ENCODE results near the gene NYAP1. TPM values are rescaled to one million over a fixed set of nuclear protein-coding genes. Genes with fewer than 3 reads are reported as not detected.
"Not testable (repeated sequence)": the region's sequence is repeated elsewhere in the genome, so short reads cannot be mapped to it uniquely, and the experiment has no call there.

Gene NYAP1
- total and polyA plus RNA-seq, 2 donors: 0.24 to 0.66 TPM

DNA sequence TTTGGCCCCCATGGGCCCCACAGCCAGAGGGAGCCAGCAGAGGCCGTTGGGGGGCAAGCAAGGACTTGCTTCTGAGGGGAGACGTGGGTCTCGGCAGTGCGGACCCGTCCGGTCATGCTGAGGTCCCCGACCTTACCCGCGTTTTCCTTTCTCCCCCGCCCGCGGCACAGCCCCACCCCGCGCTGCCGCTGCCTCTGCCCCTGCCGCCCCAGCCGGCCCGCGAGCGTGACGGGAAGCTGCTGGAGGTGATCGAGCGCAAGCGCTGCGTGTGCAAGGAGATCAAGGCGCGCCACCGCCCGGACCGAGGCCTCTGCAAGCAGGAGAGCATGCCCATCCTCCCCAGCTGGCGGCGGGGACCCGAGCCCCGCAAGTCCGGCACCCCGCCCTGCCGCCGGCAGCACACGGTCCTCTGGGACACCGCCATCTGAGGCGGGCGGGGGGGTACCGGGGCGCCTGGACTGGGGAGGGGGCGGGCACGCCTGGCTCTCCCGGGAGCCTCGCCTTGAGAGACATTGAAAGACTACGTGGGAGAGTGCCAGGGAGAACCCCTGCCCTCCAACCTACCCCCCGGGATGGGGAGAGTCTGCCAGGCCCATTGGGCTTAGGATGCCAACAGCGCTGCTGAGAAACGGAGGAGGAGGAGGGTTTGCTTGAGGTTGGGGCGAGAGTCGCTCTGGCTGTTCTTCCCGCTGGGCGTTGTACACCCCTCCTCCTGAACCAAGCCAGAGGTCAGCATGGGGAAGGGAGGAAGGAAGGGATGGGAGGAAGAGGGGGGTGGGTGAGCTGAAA, 9.9 kb downstream of the NYAP1 start:
- Histone ChIP-seq H3K36me3 (ENCODE audit: control insufficient read depth in 2 of 2, insufficient read depth in 2 of 2, low read length in 1 of 2) (no peaks in the 10 kb centered on the region), H3K4me3 (ENCODE audit: low read length in 2 of 2) (peak overlapping the region in 1 of 2 donors; percentile 36), H3K27me3 (ENCODE audit: control insufficient read depth in 2 of 2, insufficient read depth in 1 of 2, low read length in 1 of 2) (peaks cover 27 to 70% of the 10 kb centered on the region in 2 donors), H3K27ac (ENCODE audit: low read depth in 1 of 2, low read length in 1 of 2) (no peak overlapping the region), H3K9me3 (ENCODE audit: control insufficient read depth in 2 of 2, insufficient read depth in 1 of 2, low read length in 1 of 2) (no peaks in the 10 kb centered on the region), H3K4me1 (ENCODE audit: control insufficient read depth in 2 of 2, insufficient read depth in 2 of 2, low read length in 2 of 2) (peaks cover 10 to 27% of the 10 kb centered on the region in 2 donors)
- peak in 1 of 9 donors; percentile 55 for DNase-seq (ENCODE audit: low read depth in 6 of 9, low spot score in 9 of 9)
- WGBS: 4% methylated on average over 56 of the region's 56 CpGs

DNA sequence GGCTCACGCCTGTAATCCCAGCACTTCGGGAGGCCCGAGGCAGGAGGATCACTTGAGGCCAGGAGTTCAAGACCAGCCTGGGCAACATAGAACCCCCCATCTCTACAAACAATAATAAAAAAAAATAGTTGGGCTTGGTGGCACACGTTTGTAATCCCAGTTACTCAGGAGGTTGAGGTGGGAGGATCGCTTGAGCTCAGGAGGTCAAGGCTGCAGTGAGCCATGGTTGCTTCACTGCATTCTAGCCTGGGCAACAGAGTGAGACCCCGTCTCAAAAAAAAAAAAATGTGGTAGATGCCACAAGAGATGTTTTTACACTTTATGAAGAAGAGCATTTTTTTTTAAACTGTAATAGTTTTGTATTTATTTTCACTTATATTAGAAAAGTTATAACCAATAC, 12.8 kb downstream of the NYAP1 start:
- Histone ChIP-seq H3K27ac (ENCODE audit: low read depth in 1 of 2, low read length in 1 of 2) (no peak overlapping the region), H3K4me3 (ENCODE audit: low read length in 2 of 2) (no peak overlapping the region), H3K9me3 (ENCODE audit: control insufficient read depth in 2 of 2, insufficient read depth in 1 of 2, low read length in 1 of 2) (no peaks in the 10 kb centered on the region), H3K27me3 (ENCODE audit: control insufficient read depth in 2 of 2, insufficient read depth in 1 of 2, low read length in 1 of 2) (peaks cover 24 to 60% of the 10 kb centered on the region in 2 donors), H3K36me3 (ENCODE audit: control insufficient read depth in 2 of 2, insufficient read depth in 2 of 2, low read length in 1 of 2) (no peaks in the 10 kb centered on the region), H3K4me1 (ENCODE audit: control insufficient read depth in 2 of 2, insufficient read depth in 2 of 2, low read length in 2 of 2) (peaks cover 6 to 10% of the 10 kb centered on the region in 2 donors)
- WGBS: 97% methylated on average over 6 of the region's 6 CpGs
- DNase-seq (ENCODE audit: low read depth in 6 of 9, low spot score in 9 of 9): no peak

DNA sequence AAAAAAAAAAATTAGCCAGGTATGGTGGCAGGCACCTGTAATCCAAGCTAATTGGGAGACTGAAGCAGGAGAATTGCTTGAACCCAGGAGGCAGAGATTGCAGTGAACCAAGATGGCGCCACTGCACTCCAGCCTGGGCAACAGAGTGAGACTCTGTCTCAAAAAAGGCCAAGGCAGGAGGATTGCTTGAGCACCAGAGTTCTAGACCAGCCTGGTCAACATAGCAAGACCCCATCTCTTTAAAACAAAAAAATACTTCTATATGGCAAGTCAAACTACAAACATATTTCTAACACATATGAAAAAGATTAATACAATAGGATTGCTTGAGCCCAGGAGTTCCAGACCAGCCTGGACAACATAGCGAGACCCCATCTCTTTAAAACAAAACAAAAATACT, 17.0 kb downstream of the NYAP1 start:
- not testable (repeated sequence) for H3K4me1 ChIP-seq (ENCODE audit: control insufficient read depth in 2 of 2, insufficient read depth in 2 of 2, low read length in 2 of 2); H3K27ac ChIP-seq (ENCODE audit: low read depth in 1 of 2, low read length in 1 of 2)
- WGBS: 97% methylated on average over 2 of the region's 2 CpGs

DNA sequence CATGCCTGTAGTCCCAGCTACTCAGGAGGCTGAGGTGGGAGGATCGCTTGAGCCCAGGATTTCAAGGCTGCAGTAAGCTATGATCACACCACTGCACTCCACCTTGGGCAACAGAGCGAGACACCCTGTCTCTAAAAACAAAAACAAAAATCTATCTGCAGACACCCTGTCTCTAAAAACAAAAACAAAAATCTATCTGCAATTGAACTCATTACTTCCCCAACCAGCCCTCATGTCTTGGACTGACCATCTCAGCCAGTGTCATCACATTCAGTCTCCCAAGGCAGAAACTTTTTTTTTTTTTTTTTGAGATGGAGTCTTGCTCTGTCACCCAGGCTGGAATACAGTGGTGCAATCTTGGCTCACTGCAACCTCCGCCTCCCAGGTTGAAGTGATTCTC, 20.3 kb downstream of the NYAP1 start:
- not testable (repeated sequence) for H3K36me3 ChIP-seq (ENCODE audit: control insufficient read depth in 2 of 2, insufficient read depth in 2 of 2, low read length in 1 of 2); DNase-seq (ENCODE audit: low read depth in 6 of 9, low spot score in 9 of 9); H3K27me3 ChIP-seq (ENCODE audit: control insufficient read depth in 2 of 2, insufficient read depth in 1 of 2, low read length in 1 of 2); H3K9me3 ChIP-seq (ENCODE audit: control insufficient read depth in 2 of 2, insufficient read depth in 1 of 2, low read length in 1 of 2); H3K4me3 ChIP-seq (ENCODE audit: low read length in 2 of 2); H3K27ac ChIP-seq (ENCODE audit: low read depth in 1 of 2, low read length in 1 of 2); H3K4me1 ChIP-seq (ENCODE audit: control insufficient read depth in 2 of 2, insufficient read depth in 2 of 2, low read length in 2 of 2)
- 97% methylated on average over 3 of the region's 3 CpGs for WGBS

More for the DNA sequence above, 17.0 kb downstream of the NYAP1 start:
- not testable (repeated sequence) for H3K36me3 ChIP-seq (ENCODE audit: control insufficient read depth in 2 of 2, insufficient read depth in 2 of 2, low read length in 1 of 2); DNase-seq (ENCODE audit: low read depth in 6 of 9, low spot score in 9 of 9); H3K4me3 ChIP-seq (ENCODE audit: low read length in 2 of 2); H3K9me3 ChIP-seq (ENCODE audit: control insufficient read depth in 2 of 2, insufficient read depth in 1 of 2, low read length in 1 of 2)
- H3K27me3 ChIP-seq (ENCODE audit: control insufficient read depth in 2 of 2, insufficient read depth in 1 of 2, low read length in 1 of 2): peaks cover 0 to 23% of the 10 kb centered on the region in 2 donors

DNA sequence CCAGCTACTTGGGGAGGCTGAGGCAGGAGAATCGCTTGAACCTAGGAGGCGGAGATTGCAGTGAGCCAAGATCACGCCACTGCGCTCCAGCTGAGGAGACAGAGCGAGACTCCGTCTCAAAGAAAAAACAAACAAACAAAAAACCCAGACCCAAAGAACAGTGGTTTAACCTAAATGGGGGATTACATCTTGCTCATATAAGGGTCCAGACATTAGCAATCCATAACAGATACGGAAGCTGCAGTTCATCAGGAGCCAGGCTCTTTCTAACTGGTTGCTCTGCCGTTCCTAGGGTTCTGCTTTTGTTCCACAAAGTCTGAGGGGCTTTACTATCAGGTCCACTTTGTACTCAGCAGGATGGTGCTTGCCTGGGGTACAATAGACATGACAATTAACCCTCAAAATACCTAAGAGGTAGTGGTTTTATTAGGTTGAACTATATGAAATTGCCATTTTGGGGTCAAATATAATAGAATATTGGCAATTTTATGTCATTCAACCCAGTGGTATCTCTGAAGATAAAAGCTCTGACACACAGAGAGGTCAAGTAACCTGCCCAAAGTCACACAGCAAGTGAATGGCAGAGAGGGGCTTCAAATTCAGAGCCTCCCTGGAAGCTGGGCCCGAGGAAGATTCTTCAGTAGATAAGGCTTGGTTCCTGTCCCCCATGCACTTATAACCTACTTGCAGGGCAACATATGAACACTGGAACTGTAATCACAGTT, 21.3 kb downstream of the NYAP1 start:
- Histone ChIP-seq H3K27me3 (ENCODE audit: control insufficient read depth in 2 of 2, insufficient read depth in 1 of 2, low read length in 1 of 2) (peaks cover 0 to 12% of the 10 kb centered on the region in 2 donors), H3K9me3 (ENCODE audit: control insufficient read depth in 2 of 2, insufficient read depth in 1 of 2, low read length in 1 of 2) (no peaks in the 10 kb centered on the region), H3K4me3 (ENCODE audit: low read length in 2 of 2) (no peak overlapping the region), H3K36me3 (ENCODE audit: control insufficient read depth in 2 of 2, insufficient read depth in 2 of 2, low read length in 1 of 2) (no peaks in the 10 kb centered on the region), H3K4me1 (ENCODE audit: control insufficient read depth in 2 of 2, insufficient read depth in 2 of 2, low read length in 2 of 2) (no peaks in the 10 kb centered on the region), H3K27ac (ENCODE audit: low read depth in 1 of 2, low read length in 1 of 2) (no peak overlapping the region)
- no peak for DNase-seq (ENCODE audit: low read depth in 6 of 9, low spot score in 9 of 9)
- 96% methylated on average over 9 of the region's 9 CpGs for WGBS

DNA sequence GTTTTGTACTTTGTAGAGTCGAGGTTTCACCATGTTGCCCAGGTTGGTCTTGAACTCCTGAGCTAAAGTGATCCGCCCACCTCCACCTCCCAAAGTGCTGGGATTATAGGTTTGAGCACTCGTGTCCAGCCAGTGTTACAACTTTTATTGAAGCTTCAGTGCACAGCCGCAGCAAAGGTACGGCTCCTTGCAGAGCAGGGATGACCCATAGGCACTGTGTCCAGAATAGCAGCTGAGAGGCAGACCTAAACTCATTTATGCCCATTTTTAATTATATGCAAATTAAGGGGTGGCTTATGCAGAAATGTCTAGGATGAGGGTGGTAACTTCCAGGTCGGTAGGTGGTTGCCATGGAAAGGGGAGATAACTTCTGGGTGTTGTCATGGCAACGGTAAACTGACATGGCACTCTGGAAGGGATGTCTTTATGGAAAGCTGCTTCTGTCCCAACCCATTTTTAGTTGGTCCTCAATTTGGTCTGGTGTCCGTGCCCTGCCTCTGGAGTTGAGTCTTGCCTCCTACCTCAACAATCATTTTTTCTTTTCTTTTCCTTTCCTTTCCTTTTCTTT, 22.7 kb downstream of the NYAP1 start:
- H3K9me3 ChIP-seq (ENCODE audit: control insufficient read depth in 2 of 2, insufficient read depth in 1 of 2, low read length in 1 of 2): no peaks in the 10 kb centered on the region
- no peak for DNase-seq (ENCODE audit: low read depth in 6 of 9, low spot score in 9 of 9)
- H3K4me3 ChIP-seq (ENCODE audit: low read length in 2 of 2): no peak overlapping the region
- H3K4me1 ChIP-seq (ENCODE audit: control insufficient read depth in 2 of 2, insufficient read depth in 2 of 2, low read length in 2 of 2): no peaks in the 10 kb centered on the region
- 82% methylated on average over 8 of the region's 8 CpGs for WGBS
- H3K27me3 ChIP-seq (ENCODE audit: control insufficient read depth in 2 of 2, insufficient read depth in 1 of 2, low read length in 1 of 2): peaks cover 0 to 12% of the 10 kb centered on the region in 2 donors
- H3K36me3 ChIP-seq (ENCODE audit: control insufficient read depth in 2 of 2, insufficient read depth in 2 of 2, low read length in 1 of 2): no peaks in the 10 kb centered on the region
- no peak overlapping the region for H3K27ac ChIP-seq (ENCODE audit: low read depth in 1 of 2, low read length in 1 of 2)

DNA sequence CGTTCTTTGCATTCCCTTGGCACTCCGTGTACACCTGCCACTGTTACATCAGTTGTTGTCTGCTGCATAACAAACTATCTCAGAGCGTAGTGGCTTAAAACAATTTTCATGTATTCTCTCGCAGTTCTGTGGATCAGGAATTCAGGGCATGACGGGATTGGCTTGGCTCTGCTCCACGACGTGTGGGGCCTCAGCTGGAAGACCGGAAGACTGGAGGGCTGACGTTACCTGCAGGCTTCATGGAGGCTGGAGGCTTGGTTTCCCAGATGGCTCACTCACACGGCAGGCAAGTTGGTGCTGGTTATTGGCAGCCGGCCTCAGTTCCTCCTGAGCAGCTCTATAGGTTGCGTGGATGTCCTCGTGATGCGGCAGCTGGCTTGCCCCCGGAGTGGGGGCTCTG, 25.5 kb downstream of the NYAP1 start:
- Histone ChIP-seq H3K4me3 (ENCODE audit: low read length in 2 of 2) (no peak overlapping the region), H3K27ac (ENCODE audit: low read depth in 1 of 2, low read length in 1 of 2) (peak overlapping the region in 1 of 2 donors; percentile 17), H3K36me3 (ENCODE audit: control insufficient read depth in 2 of 2, insufficient read depth in 2 of 2, low read length in 1 of 2) (no peaks in the 10 kb centered on the region), H3K4me1 (ENCODE audit: control insufficient read depth in 2 of 2, insufficient read depth in 2 of 2, low read length in 2 of 2) (no peaks in the 10 kb centered on the region), H3K27me3 (ENCODE audit: control insufficient read depth in 2 of 2, insufficient read depth in 1 of 2, low read length in 1 of 2) (peaks cover 0 to 8% of the 10 kb centered on the region in 2 donors), H3K9me3 (ENCODE audit: control insufficient read depth in 2 of 2, insufficient read depth in 1 of 2, low read length in 1 of 2) (no peaks in the 10 kb centered on the region)
- WGBS: 92% methylated on average over 15 of the region's 15 CpGs
- peak in 1 of 9 donors; percentile 31 for DNase-seq (ENCODE audit: low read depth in 6 of 9, low spot score in 9 of 9)

DNA sequence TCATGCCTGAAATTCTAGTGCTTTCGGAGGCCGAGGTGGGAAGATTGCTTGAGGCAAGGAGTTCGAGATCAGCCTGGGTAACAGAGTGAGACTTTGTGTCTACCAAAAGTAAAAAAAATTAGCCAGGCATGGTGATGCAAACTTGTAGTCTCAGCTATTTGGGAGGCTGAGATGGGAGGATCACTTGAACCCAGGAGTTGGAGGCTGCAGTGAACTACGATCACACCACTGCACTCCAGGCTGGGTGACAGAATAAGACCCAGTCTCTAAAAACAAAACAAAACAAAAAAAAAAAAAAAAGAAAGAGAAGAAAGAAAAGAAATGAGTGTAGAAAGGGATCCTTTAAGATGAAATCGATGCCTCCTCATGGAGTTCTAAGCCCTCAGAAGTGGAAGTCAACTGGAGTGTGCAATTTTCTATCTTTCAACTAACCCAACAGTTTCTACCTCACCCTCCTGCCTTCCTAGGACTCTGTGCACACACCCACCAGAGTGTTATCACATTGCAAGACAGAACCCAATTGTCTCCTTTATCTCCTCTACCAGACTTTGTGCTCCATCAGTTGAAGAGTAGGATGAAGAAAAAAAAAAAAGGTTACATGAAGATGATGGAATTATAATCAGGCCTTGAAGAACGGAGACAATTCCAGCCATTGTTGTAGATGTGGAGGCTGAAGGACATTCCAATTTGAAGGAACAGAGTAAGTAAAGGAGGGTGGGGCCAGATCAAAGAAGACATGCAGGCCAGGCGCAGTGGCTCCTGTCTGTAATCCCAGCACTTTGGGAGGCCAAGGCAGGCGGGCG, 26.9 kb downstream of the NYAP1 start:
- Histone ChIP-seq H3K27me3 (ENCODE audit: control insufficient read depth in 2 of 2, insufficient read depth in 1 of 2, low read length in 1 of 2) (peaks cover 0 to 8% of the 10 kb centered on the region in 2 donors), H3K27ac (ENCODE audit: low read depth in 1 of 2, low read length in 1 of 2) (no peak overlapping the region), H3K9me3 (ENCODE audit: control insufficient read depth in 2 of 2, insufficient read depth in 1 of 2, low read length in 1 of 2) (no peaks in the 10 kb centered on the region), H3K36me3 (ENCODE audit: control insufficient read depth in 2 of 2, insufficient read depth in 2 of 2, low read length in 1 of 2) (no peaks in the 10 kb centered on the region), H3K4me3 (ENCODE audit: low read length in 2 of 2) (no peak overlapping the region), H3K4me1 (ENCODE audit: control insufficient read depth in 2 of 2, insufficient read depth in 2 of 2, low read length in 2 of 2) (peaks cover 0 to 1% of the 10 kb centered on the region in 2 donors)
- 97% methylated on average over 9 of the region's 9 CpGs for WGBS
- DNase-seq (ENCODE audit: low read depth in 6 of 9, low spot score in 9 of 9): no peak

Data from thymus (tissue), 11 donors.